MG63 (cell line): ENCODE data around the gene BCR. TPM values are rescaled to one million over a fixed set of nuclear protein-coding genes. Genes with fewer than 3 reads are reported as not detected.

Experiments
- DNase-seq: peaks from one replicate; pipeline ENCODE4 v3.0.0-alpha.2; 2020
- H3K27me3 ChIP-seq: fragments of 250-450 bp; sonication (Bioruptor Pico); 2 replicates; pipeline ENCODE4 v1.5.1; 2020; ENCODE audit warnings: mild to moderate bottlenecking, moderate library complexity
- H3K36me3 ChIP-seq: fragments of 250-450 bp; sonication (Bioruptor Pico); 2 replicates; pipeline ENCODE4 v1.5.1; 2020; ENCODE audit warnings: mild to moderate bottlenecking, moderate library complexity
- H3K4me3 ChIP-seq: fragments of 250-450 bp; sonication (Bioruptor Pico); 2 replicates; pipeline ENCODE4 v1.5.1; 2020; ENCODE audit warnings: mild to moderate bottlenecking, moderate library complexity
- H3K9me3 ChIP-seq: fragments of 250-450 bp; sonication (Bioruptor Pico); 2 replicates; pipeline ENCODE4 v1.5.1; 2020; ENCODE audit warnings: mild to moderate bottlenecking, moderate library complexity
- total RNA-seq: library from RNA; depleted of rRNA; stranded (reverse); fragments of >200 nt; shearing (Covaris generic); gene quantifications from 2 replicates; pipeline ENCODE4 v1.2.3, GENCODE V29; 2014; ENCODE audit warnings: low replicate concordance

Gene BCR
- total RNA-seq, 1 experiment from 2014 or later = 17.3 TPM

DNA sequence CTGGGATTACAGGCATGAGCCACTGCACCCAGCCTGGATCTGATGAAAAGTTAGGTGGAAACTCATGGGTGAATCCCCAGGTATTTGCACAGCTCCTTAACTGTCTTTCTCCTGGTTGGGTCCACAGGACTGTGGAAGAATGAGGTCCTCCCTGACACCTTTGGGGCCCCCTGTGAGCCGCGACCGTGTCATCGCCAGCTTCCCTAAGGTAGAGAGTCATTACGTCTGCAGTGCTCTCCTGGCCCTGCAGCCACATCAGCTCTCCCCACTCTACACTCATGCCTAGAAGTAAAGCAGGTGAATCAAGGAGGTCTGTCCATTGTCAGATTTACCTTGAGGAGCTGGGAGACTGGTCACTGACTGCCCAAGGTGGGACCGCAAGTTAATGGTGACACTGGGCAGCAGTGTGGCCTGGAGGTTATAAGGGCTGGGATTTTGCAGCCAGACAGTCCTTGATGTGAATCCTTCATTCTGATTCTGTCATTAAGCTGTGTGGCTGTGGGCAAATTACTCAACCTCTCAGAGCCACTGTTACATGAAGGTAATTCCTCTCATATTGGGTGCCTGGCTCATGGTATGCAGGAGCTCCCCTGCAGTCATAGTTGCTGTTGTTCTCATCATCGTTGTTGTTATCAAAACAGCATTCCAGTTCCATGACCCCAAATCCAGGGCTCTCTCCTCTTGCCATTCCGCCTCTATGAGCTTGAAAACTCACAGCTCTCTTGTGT is 33.7 kb upstream of the BCR start:
- Histone ChIP-seq H3K36me3 (no peaks in the 10 kb centered on the region), H3K4me3 (no peak overlapping the region), H3K9me3 (no peaks in the 10 kb centered on the region), H3K27me3 (no peaks in the 10 kb centered on the region)
- no peak for DNase-seq

GRCh38 chr22:23147617-23148387 is 32.5 kb upstream of the BCR start:
- Histone ChIP-seq H3K27me3 (no peaks in the 10 kb centered on the region), H3K4me3 (no peak overlapping the region), H3K9me3 (no peaks in the 10 kb centered on the region), H3K36me3 (no peaks in the 10 kb centered on the region)
- DNase-seq = peak; percentile 45

DNA sequence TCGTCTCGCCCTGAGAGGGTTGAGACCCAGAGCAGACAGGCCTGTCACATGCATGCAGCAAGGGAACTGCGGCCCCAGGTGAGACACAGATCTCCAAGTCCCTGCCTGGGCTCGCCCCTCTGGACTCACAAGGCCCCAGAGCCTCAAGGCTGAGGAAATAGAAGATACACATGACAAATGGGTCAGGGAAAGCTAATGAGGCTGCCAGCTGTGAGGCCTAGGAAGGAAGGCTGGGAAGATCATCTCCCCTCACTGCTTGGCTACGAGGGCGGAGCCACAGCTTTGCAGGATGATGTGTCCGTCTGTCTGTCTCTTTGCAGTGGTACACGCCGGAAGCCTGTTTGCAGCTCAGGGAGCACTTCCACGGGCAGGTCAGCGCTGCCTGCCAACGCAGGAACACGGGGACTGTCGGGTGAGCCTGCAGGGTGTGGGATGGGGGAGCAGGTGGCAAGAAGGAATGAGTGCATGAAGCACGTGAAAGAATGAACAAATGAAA is 30.5 kb upstream of the BCR start:
- Histone ChIP-seq H3K36me3 (no peaks in the 10 kb centered on the region), H3K27me3 (no peaks in the 10 kb centered on the region), H3K9me3 (no peaks in the 10 kb centered on the region), H3K4me3 (no peak overlapping the region)
- no peak for DNase-seq

- Histone ChIP-seq H3K9me3 (no peaks in the 10 kb centered on the region), H3K36me3 (no peaks in the 10 kb centered on the region), H3K27me3 (no peaks in the 10 kb centered on the region), H3K4me3 (no peak overlapping the region)
- no peak for DNase-seq
These were observed 29.5 kb upstream of the BCR start for GRCh38 chr22:23150762-23151161.

DNA sequence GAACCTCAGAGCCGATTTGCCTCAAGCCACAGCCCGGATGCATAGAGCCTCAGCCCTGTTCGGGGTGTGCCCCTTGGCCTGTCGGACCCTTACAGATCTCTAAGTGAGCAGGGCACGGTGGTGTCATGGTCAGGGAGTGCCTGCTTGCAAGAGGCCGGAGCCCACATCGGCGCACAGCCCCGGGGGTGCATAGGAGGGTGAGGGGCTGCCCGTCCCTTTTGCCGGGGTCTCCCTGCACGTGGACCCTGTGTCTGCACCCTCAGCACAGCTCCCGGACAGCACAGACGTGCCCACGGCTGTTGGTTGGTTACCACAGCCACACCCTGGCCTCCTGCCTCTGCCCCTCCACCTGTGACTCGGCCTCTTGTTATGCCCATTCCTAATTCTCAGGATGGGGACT is 28.5 kb upstream of the BCR start:
- H3K4me3 ChIP-seq = no peak overlapping the region
- no peaks in the 10 kb centered on the region for H3K36me3 ChIP-seq
- H3K27me3 ChIP-seq = no peaks in the 10 kb centered on the region
- DNase-seq = peak; percentile 11
- H3K9me3 ChIP-seq = no peaks in the 10 kb centered on the region

GRCh38 chr22:23152238-23153114 is 27.8 kb upstream of the BCR start:
- no peaks in the 10 kb centered on the region for H3K27me3 ChIP-seq
- DNase-seq = no peak
- no peaks in the 10 kb centered on the region for H3K36me3 ChIP-seq
- H3K9me3 ChIP-seq = no peaks in the 10 kb centered on the region
- H3K4me3 ChIP-seq = no peak overlapping the region

DNA sequence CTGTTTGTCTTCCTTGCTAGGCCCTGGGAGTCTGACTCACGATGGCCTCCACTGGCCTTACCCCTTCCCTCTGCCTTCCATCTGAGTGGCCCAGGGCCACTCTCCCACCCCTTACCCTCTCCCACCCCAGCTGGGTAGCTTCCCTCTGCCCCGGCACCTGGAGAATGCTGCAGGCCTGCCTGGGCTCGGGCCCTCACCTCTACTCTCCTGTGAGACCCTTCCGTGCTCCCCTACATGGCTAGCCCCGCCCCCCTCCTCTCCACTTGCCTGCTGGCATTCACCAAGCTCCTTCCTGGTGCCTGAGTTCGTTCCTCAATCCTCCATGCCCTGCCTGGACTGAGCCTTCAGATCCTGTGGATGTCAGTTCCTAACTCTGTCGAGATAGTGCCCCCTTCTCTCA is 26.3 kb upstream of the BCR start:
- no peak for DNase-seq
- Histone ChIP-seq H3K36me3 (no peaks in the 10 kb centered on the region), H3K4me3 (no peak overlapping the region), H3K27me3 (no peaks in the 10 kb centered on the region), H3K9me3 (no peaks in the 10 kb centered on the region)

DNA sequence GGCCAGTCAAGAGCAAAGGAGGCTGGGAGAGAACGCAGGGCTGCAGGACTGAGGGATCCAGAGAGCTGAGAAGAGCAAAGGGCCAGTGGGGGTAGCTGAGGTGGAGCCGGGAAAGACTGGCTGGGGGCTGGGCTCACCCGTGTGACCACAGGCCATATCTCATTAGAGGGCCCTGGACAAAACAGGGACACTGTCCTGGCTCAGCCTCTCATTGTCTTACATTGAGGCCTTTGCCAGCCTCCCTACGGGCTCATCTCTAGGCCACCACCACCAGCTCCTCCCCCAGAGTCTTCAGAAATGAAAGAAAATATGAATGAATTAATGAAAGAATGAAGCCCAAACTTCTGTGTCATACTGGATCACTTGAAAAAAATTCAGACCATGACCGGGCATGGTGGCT is 25.8 kb upstream of the BCR start:
- Histone ChIP-seq H3K9me3 (no peaks in the 10 kb centered on the region), H3K36me3 (no peaks in the 10 kb centered on the region), H3K27me3 (no peaks in the 10 kb centered on the region), H3K4me3 (no peak overlapping the region)
- DNase-seq = no peak

GRCh38 chr22:23155143-23155542 is 25.2 kb upstream of the BCR start:
- no peaks in the 10 kb centered on the region for H3K27me3 ChIP-seq
- H3K4me3 ChIP-seq = no peak overlapping the region
- no peaks in the 10 kb centered on the region for H3K9me3 ChIP-seq
- DNase-seq = no peak
- H3K36me3 ChIP-seq = no peaks in the 10 kb centered on the region

- Histone ChIP-seq H3K4me3 (no peak overlapping the region), H3K9me3 (no peaks in the 10 kb centered on the region), H3K27me3 (no peaks in the 10 kb centered on the region), H3K36me3 (no peaks in the 10 kb centered on the region)
- DNase-seq = no peak
These were observed 24.5 kb upstream of the BCR start for GRCh38 chr22:23155831-23156230.

GRCh38 chr22:23156286-23156685 is 24.0 kb upstream of the BCR start:
- Histone ChIP-seq H3K27me3 (no peaks in the 10 kb centered on the region), H3K4me3 (no peak overlapping the region), H3K36me3 (no peaks in the 10 kb centered on the region), H3K9me3 (no peaks in the 10 kb centered on the region)
- no peak for DNase-seq

DNA sequence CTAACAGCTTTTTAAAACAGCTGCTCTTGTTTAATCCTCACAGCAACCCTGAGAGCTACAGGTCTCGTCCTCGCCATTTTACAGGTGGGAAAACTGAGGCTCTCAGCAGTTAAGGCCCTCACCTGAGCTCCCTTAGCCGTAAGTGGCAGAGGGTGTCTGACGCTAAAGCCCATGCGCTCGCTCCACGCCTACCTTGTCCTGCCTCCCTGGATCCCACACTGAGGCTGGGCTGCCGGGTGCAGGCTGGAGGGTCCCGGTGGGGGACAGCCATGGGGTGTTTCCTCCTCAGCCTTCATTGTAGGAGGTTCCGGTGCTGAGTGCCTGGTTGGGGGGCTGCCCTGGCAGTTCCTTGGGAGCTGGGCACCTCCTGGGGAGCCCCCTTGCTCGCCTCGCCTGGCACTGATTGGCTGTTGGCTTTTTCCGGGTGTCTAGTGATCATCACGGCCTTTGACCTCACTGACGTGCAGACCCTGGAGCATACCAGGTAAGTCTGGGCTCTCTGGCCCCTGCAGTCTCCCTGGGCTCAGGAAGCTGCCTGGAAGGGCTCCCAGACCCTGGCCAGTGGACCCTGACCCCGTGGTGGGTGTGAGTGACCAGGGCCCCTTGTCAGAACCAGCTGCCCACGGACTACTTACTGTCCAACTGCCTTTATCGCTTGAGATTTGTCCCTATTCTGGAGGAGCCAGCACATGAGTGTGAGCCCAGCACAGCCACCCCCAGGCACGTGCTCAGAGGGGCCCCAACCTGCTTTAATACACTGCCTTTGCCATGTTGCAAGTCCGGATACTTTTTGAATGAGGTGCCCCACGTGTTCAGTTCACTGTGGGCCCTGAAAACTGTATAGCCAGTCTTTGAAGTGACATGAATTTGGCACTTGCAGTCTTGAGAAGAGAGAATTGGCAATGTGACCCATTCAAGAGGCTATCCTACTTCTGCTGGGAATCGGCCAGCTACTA is 22.5 kb upstream of the BCR start:
- H3K4me3 ChIP-seq = no peak overlapping the region
- H3K36me3 ChIP-seq = no peaks in the 10 kb centered on the region
- no peaks in the 10 kb centered on the region for H3K27me3 ChIP-seq
- no peak for DNase-seq
- no peaks in the 10 kb centered on the region for H3K9me3 ChIP-seq

DNA sequence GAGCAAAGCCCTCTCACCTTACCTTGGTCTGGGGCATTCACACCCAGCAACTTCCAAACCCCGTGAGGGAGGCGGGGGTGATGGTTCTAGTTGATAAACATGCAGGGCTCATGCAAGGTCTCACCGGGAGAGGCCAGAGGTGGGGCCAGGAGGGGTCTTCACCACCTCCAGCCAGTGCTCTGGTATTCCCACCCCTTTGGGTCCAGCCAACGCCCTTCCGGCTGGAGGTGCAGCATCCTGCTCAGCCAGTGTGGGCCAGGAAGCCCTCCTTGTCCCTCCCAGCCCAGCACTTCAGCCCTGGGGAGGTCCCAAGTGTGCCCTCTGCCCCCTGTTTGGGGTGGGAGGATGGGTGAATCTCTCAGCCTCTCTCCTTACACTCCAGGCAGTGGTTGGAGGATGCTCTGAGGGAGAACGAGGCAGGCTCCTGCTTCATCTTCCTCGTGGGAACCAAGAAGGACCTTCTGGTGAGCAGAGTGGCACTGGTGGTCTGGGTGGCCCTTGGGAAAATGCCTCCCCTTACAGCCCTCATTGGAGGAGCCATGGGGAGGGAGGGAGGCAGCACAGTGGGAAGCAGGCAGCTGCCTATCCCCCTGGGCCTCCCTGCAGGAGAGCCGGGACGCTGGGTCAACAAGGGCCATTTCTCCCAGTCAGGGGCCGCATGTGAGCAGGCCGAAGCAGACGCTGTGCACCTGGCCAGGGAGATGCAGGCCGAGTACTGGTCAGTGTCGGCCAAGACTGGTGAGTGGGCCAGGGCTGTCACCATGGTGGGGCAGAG is 21.6 kb upstream of the BCR start:
- Histone ChIP-seq H3K36me3 (no peaks in the 10 kb centered on the region), H3K4me3 (no peak overlapping the region), H3K9me3 (no peaks in the 10 kb centered on the region), H3K27me3 (no peaks in the 10 kb centered on the region)
- DNase-seq = no peak

- Histone ChIP-seq H3K27me3 (no peaks in the 10 kb centered on the region), H3K36me3 (no peaks in the 10 kb centered on the region), H3K9me3 (no peaks in the 10 kb centered on the region), H3K4me3 (no peak overlapping the region)
- no peak for DNase-seq
These were observed 21.0 kb upstream of the BCR start for GRCh38 chr22:23159291-23159630.

DNA sequence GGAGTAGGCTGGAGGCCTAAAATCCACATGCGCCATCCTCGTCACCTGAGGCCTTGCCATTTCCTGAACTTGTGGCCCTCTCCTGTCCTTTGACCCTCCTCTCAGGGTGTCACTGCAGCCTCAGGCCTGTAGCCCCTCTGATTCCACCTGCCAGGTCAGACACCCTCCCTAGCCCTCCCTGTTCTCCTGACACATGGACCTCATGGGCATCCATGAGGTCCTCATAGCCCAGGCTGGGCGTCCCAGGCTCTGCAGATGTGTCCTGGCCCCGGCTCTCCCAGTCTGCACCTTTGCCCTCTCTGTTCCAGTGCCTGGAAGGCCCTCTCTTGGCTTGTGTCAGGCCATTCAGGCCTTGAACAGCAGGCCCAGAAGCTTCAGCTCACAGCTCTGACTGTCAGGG is 19.3 kb upstream of the BCR start:
- no peaks in the 10 kb centered on the region for H3K36me3 ChIP-seq
- no peak overlapping the region for H3K4me3 ChIP-seq
- DNase-seq = no peak
- no peaks in the 10 kb centered on the region for H3K9me3 ChIP-seq
- H3K27me3 ChIP-seq = no peaks in the 10 kb centered on the region

GRCh38 chr22:23161574-23161973 is 18.7 kb upstream of the BCR start:
- Histone ChIP-seq H3K4me3 (no peak overlapping the region), H3K27me3 (no peaks in the 10 kb centered on the region), H3K36me3 (no peaks in the 10 kb centered on the region), H3K9me3 (no peaks in the 10 kb centered on the region)
- no peak for DNase-seq
